ENCODE measurements around the gene AHDC1. TPM values are rescaled to one million over a fixed set of nuclear protein-coding genes. Genes with fewer than 3 reads are reported as not detected.

AHDC1 gene
- total RNA-seq, 1 experiment from 2014 or later, result 33.7 TPM

DNA sequence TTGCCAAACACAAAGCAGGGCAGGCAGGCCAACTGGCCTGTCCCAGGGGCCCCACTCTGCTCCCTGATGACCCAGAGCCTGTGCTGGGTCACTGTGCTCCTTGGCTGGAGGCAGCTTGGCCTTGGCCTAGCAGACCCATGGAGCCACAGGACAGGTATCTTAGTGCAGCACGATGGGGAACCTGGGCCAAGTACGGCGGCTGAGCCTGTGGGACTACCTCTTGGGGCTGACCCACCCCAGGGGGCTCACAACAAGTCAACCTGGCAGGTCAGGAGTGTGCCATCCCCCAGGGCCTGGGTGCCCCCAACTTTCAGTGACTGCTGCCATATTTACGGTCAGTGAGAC, 41.1 kb upstream of the AHDC1 start:
- Histone ChIP-seq H3K4me3 (replicated peaks in 1 of 2; ENCODE audit: low read depth in 1 of 2, low read length in 2 of 2) (no peak overlapping the region), H3K79me2 (ENCODE audit: insufficient read depth, low read length) (no peaks in the 10 kb centered on the region), H4K20me1 (ENCODE audit: insufficient read depth) (no peaks in the 10 kb centered on the region), H3K27ac (ENCODE audit: low read depth, low read length) (no peak overlapping the region), H3K36me3 (ENCODE audit: control insufficient read depth in 1 of 2, insufficient read depth in 2 of 2, low read length in 2 of 2) (no peaks in the 10 kb centered on the region), H3K9me2 (ENCODE audit: insufficient read depth) (no peaks in the 10 kb centered on the region), H3K27me3 (ENCODE audit: insufficient read depth, low read length) (no peaks in the 10 kb centered on the region), H3K9me3 (ENCODE audit: control insufficient read depth in 1 of 2, insufficient read depth in 1 of 2, low read depth in 1 of 2, low read length in 2 of 2) (no peaks in the 10 kb centered on the region), H3K9ac (ENCODE audit: low read length) (no peak overlapping the region), H3K4me2 (ENCODE audit: low read length) (no peak overlapping the region), H3K4me1 (ENCODE audit: control insufficient read depth in 1 of 2, insufficient read depth in 2 of 2, low read length in 2 of 2) (peaks cover 2 to 23% of the 10 kb centered on the region in 2 experiments), H2AFZ (ENCODE audit: low read depth, low read length, poor library complexity, severe bottlenecking) (no peak overlapping the region)
- ATAC-seq (no peak), DNase-seq (ENCODE audit: low read depth, low spot score) (no peak)
- no TSS peak for BruUV-seq (replicated peaks)
- TF ChIP-seq YY1 (IDR thresholded peaks at IDR 0.05; ENCODE audit: extremely low read depth, insufficient replicate concordance, low read depth, low read length), result no peak
- TF ChIP-seq ZNF274 (IDR thresholded peaks at IDR 0.05; ENCODE audit: low read depth, low read length), result no peak
- TF ChIP-seq JUND (IDR thresholded peaks at IDR 0.05), result no peak
- TF ChIP-seq, protein P1, sequence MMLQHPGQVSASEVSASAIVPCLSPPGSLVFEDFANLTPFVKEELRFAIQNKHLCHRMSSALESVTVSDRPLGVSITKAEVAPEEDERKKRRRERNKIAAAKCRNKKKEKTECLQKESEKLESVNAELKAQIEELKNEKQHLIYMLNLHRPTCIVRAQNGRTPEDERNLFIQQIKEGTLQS (IDR thresholded peaks at IDR 0.05), result no peak
- TF ChIP-seq TCF7L2 (IDR thresholded peaks at IDR 0.05; ENCODE audit: borderline replicate concordance, extremely low read depth, insufficient read depth, insufficient read length), result no peak
- TF ChIP-seq CEBPB (IDR thresholded peaks at IDR 0.05; ENCODE audit: low read depth), result no peak
- TF ChIP-seq SRF (IDR thresholded peaks at IDR 0.05; ENCODE audit: low read depth), result no peak
- no peak for TF ChIP-seq MAX (IDR thresholded peaks at IDR 0.05)
- no peak for TF ChIP-seq SIN3A (IDR thresholded peaks at IDR 0.05; ENCODE audit: low read depth)
- TF ChIP-seq RAD21 (IDR thresholded peaks at IDR 0.05; ENCODE audit: low read depth), result no peak
- TF ChIP-seq ELF1 (IDR thresholded peaks at IDR 0.05; ENCODE audit: borderline replicate concordance, low read depth), result no peak
- TF ChIP-seq, protein P2, sequence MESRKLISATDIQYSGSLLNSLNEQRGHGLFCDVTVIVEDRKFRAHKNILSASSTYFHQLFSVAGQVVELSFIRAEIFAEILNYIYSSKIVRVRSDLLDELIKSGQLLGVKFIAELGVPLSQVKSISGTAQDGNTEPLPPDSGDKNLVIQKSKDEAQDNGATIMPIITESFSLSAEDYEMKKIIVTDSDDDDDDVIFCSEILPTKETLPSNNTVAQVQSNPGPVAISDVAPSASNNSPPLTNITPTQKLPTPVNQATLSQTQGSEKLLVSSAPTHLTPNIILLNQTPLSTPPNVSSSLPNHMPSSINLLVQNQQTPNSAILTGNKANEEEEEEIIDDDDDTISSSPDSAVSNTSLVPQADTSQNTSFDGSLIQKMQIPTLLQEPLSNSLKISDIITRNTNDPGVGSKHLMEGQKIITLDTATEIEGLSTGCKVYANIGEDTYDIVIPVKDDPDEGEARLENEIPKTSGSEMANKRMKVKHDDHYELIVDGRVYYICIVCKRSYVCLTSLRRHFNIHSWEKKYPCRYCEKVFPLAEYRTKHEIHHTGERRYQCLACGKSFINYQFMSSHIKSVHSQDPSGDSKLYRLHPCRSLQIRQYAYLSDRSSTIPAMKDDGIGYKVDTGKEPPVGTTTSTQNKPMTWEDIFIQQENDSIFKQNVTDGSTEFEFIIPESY (IDR thresholded peaks at IDR 0.05; ENCODE audit: extremely low read depth, insufficient replicate concordance, low read length), result no peak
- no peak for TF ChIP-seq SP1 (IDR thresholded peaks at IDR 0.05; ENCODE audit: low read depth)
- TF ChIP-seq, protein P3, sequence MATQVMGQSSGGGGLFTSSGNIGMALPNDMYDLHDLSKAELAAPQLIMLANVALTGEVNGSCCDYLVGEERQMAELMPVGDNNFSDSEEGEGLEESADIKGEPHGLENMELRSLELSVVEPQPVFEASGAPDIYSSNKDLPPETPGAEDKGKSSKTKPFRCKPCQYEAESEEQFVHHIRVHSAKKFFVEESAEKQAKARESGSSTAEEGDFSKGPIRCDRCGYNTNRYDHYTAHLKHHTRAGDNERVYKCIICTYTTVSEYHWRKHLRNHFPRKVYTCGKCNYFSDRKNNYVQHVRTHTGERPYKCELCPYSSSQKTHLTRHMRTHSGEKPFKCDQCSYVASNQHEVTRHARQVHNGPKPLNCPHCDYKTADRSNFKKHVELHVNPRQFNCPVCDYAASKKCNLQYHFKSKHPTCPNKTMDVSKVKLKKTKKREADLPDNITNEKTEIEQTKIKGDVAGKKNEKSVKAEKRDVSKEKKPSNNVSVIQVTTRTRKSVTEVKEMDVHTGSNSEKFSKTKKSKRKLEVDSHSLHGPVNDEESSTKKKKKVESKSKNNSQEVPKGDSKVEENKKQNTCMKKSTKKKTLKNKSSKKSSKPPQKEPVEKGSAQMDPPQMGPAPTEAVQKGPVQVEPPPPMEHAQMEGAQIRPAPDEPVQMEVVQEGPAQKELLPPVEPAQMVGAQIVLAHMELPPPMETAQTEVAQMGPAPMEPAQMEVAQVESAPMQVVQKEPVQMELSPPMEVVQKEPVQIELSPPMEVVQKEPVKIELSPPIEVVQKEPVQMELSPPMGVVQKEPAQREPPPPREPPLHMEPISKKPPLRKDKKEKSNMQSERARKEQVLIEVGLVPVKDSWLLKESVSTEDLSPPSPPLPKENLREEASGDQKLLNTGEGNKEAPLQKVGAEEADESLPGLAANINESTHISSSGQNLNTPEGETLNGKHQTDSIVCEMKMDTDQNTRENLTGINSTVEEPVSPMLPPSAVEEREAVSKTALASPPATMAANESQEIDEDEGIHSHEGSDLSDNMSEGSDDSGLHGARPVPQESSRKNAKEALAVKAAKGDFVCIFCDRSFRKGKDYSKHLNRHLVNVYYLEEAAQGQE (IDR thresholded peaks at IDR 0.05; ENCODE audit: low read depth), result no peak
- no peak for TF ChIP-seq EZH2 (IDR thresholded peaks at IDR 0.05)
- no peak for TF ChIP-seq CBX3 (IDR thresholded peaks at IDR 0.05; ENCODE audit: low read depth)
- no peak for TF ChIP-seq EZH2phosphoT487 (IDR thresholded peaks at IDR 0.05; ENCODE audit: borderline replicate concordance)
- RAD21 ChIA-PET (ENCODE audit: low non-redundant PET in 1 of 2, low total read pairs in 2 of 2, uncharacterized antibody in 2 of 2, unreplicated experiment in 2 of 2), result no interaction called here
- POLR2A ChIA-PET, result no interaction called here
- CTCF ChIA-PET, result no interaction called here
- intact Hi-C loops (cut with micrococcal nuclease), result no loop called here

Measured in HCT116 (cell line).